Stimulated activated CD8-positive, alpha-beta memory T cell treated with anti-CD3 and anti-CD28 coated beads, Interleukin-2, amount 100 ng/mL, for 48 hours (primary cell): ENCODE data around the gene NBPF14.
A peak's percentile ranks its signal among the peaks of the same experiment; 100 is the strongest.
"Not testable (repeated sequence)": the region's sequence is repeated elsewhere in the genome, so short reads cannot be mapped to it uniquely, and the experiment has no call there.

Experiments
- DNase-seq, 2 donors: peaks; one replicate each; pipeline ENCODE4 v3.0.0-alpha.2; 2020; ENCODE audit warnings: low read depth in 2 of 2

Gene NBPF14

GRCh38 chr1:148595911-148596310 is at the start of gene NBPF14:
NBPF14 (minus strand) TSS chr1:148596011; CDS start chr1:148595717, 294 bp downstream.
- DNase-seq: not testable (repeated sequence)

- not testable (repeated sequence) for DNase-seq
These were observed 29.6 kb upstream of the NBPF14 start for GRCh38 chr1:148625451-148625850.

GRCh38 chr1:148618216-148618615 is 22.4 kb upstream of the NBPF14 start:
- not testable (repeated sequence) for DNase-seq

- not testable (repeated sequence) for DNase-seq
These were observed 9.5 kb upstream of the NBPF14 start for GRCh38 chr1:148605266-148605665.

GRCh38 chr1:148595360-148595759 is 451 bp downstream of the NBPF14 start:
- DNase-seq: not testable (repeated sequence)

- not testable (repeated sequence) for DNase-seq
These were observed 4.7 kb downstream of the NBPF14 start for GRCh38 chr1:148591098-148591497.

GRCh38 chr1:148532158-148532557 is 63.7 kb downstream of the NBPF14 start:
- DNase-seq: not testable (repeated sequence)

- DNase-seq: peak; percentile 41 to 56
These were observed 66.7 kb downstream of the NBPF14 start for GRCh38 chr1:148529101-148529567.

GRCh38 chr1:148528591-148528990 is 67.2 kb downstream of the NBPF14 start:
- DNase-seq: not testable (repeated sequence)

GRCh38 chr1:148526587-148526986 is 69.2 kb downstream of the NBPF14 start:
- DNase-seq: not testable (repeated sequence)

GRCh38 chr1:148523205-148524144 is 72.3 kb downstream of the NBPF14 start:
- not testable (repeated sequence) for DNase-seq

- DNase-seq: peak; percentile 69 to 82
These were observed 73.1 kb downstream of the NBPF14 start for GRCh38 chr1:148522561-148523204.

GRCh38 chr1:148522072-148522471 is 73.7 kb downstream of the NBPF14 start:
- peak; percentile 58 to 75 for DNase-seq

- not testable (repeated sequence) for DNase-seq
These were observed 81.5 kb downstream of the NBPF14 start for GRCh38 chr1:148514310-148514709.

GRCh38 chr1:148512571-148513184 is 83.1 kb downstream of the NBPF14 start:
- not testable (repeated sequence) for DNase-seq

- DNase-seq: not testable (repeated sequence)
These were observed 101.9 kb downstream of the NBPF14 start for GRCh38 chr1:148493933-148494332.

GRCh38 chr1:148483029-148483428 is 112.8 kb downstream of the NBPF14 start, which contains the start of gene PPIAL4G:
PPIAL4G (minus strand) TSS chr1:148483302; CDS start chr1:148483252, 50 bp downstream.
- not testable (repeated sequence) for DNase-seq
